SK-N-SH (cell line): ENCODE measurements around the gene DYNC1LI2.

ENCODE experiments used
- FOXJ3 ChIP-seq: sonication (generic); formaldehyde crosslinking; IDR thresholded peaks from 2 replicates; pipeline ENCODE4 v1.5.1; 2020; ENCODE audit warnings: mild to moderate bottlenecking, missing genetic modification reagents
- TF ChIP-seq, protein P1 (sequence below): fragments of 200-600 bp; sonication (generic); IDR thresholded peaks from 2 replicates; pipeline ENCODE4 v1.6.1; 2017; ENCODE audit warnings: antibody characterized with exemption, mild to moderate bottlenecking, moderate library complexity
- TF ChIP-seq, protein P2 (sequence below): IDR thresholded peaks from 2 replicates; pipeline ENCODE4; 2012

GRCh38 chr16:66696669-66697630 lies 54.5 kb downstream of the DYNC1LI2 start, which contains the start of gene CMTM4:
- TF ChIP-seq, protein P1, sequence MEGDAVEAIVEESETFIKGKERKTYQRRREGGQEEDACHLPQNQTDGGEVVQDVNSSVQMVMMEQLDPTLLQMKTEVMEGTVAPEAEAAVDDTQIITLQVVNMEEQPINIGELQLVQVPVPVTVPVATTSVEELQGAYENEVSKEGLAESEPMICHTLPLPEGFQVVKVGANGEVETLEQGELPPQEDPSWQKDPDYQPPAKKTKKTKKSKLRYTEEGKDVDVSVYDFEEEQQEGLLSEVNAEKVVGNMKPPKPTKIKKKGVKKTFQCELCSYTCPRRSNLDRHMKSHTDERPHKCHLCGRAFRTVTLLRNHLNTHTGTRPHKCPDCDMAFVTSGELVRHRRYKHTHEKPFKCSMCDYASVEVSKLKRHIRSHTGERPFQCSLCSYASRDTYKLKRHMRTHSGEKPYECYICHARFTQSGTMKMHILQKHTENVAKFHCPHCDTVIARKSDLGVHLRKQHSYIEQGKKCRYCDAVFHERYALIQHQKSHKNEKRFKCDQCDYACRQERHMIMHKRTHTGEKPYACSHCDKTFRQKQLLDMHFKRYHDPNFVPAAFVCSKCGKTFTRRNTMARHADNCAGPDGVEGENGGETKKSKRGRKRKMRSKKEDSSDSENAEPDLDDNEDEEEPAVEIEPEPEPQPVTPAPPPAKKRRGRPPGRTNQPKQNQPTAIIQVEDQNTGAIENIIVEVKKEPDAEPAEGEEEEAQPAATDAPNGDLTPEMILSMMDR = peak; percentile 31
- TF ChIP-seq FOXJ3 (CRISPR knock-in tag) = no peak
- TF ChIP-seq, protein P2, sequence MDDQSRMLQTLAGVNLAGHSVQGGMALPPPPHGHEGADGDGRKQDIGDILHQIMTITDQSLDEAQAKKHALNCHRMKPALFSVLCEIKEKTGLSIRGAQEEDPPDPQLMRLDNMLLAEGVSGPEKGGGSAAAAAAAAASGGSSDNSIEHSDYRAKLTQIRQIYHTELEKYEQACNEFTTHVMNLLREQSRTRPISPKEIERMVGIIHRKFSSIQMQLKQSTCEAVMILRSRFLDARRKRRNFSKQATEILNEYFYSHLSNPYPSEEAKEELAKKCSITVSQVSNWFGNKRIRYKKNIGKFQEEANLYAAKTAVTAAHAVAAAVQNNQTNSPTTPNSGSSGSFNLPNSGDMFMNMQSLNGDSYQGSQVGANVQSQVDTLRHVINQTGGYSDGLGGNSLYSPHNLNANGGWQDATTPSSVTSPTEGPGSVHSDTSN = no peak
